ENCODE results near the gene GYS1. TPM values are rescaled to one million over a fixed set of nuclear protein-coding genes. Genes with fewer than 3 reads are reported as not detected.
"Not testable (repeated sequence)": the region's sequence is repeated elsewhere in the genome, so short reads cannot be mapped to it uniquely, and the experiment has no call there.

The GYS1 gene
- total RNA-seq, result 42.9 and 72.1 TPM in 2 replicates

DNA sequence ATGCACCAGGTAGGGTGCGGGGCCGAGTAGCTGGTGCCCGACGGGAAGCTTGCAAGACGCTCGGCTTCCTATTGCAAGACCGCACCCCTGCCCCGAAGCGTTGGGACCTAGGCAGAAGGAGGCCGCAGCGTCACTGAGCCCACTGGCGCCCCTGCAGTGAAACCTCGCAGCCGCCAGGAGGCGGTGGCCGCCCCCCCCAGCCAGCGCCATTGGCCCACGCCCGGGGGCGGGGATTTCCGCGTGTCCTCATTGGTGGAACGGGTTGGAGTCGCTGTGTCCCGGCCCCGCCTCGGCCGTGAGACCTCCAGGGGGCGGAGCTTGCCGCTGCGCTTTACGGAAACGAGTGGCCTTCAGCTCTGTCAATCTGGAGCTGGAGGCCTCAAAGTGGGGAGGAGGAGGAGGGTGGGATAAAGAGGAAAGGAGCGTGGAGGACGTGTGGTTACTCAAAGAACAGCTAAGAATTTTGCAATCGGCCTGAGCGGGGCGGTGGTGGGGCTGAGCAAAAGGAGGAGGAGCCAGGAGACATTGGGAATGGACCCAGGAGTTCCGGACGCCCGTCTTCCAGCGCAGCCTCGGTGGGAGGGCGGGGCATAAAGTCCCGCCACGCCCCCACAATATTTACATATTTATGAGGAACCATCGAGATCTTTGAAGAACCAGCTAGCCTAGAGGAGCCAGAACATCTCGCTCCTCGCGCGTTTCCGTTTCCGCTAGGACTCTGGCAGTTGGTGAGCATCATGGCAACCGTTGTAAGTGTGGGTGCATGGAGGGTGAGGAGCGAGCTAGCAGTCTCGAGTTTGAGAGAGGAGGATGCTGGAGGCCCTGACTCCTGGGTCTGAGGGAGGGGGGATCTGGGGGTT is at the start of gene GYS1, which contains the start of gene RUVBL2:
Gene GYS1, minus strand, starts transcription at position 135 of the 860 bp plus-strand sequence. CDS start 197 bp downstream, outside the sequence.
Gene RUVBL2, plus strand, starts transcription at position 713 of the 860 bp plus-strand sequence. Its CDS starts 25 bp downstream, at position 738.
- DNase-seq (ENCODE audit: low read depth), result peak; percentile 97

- not testable (repeated sequence) for DNase-seq (ENCODE audit: low read depth)
Measured at GRCh38 chr19:49042666-49043065, 49.6 kb upstream of the GYS1 start.

DNA sequence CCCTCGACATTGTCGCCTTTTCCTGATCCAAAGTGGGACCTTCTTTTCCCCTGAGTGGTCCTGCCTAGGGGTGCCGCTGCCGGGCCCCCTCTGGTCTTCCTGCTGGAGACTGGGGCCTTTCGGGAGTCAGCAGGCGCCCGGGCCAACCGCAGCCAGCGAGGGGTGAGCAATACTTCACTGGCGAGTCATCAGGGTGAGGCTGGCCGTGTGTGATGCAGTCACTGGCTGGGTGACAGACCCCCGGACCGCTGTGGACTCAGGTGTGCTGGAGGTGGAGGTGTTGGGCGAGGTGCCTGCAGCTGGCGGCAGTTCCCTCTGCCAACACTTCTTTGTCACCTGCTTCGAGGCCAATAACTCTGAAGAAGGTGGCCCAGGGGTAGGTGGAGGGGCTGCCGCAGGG is 49.1 kb upstream of the GYS1 start:
- DNase-seq (ENCODE audit: low read depth), result no peak

GRCh38 chr19:49039736-49040135 is 46.6 kb upstream of the GYS1 start:
- DNase-seq (ENCODE audit: low read depth), result not testable (repeated sequence)

GRCh38 chr19:49038557-49039276 is 45.6 kb upstream of the GYS1 start:
- peak; percentile 41 for DNase-seq (ENCODE audit: low read depth)

GRCh38 chr19:49038111-49038510 is 45.0 kb upstream of the GYS1 start:
- not testable (repeated sequence) for DNase-seq (ENCODE audit: low read depth)

DNA sequence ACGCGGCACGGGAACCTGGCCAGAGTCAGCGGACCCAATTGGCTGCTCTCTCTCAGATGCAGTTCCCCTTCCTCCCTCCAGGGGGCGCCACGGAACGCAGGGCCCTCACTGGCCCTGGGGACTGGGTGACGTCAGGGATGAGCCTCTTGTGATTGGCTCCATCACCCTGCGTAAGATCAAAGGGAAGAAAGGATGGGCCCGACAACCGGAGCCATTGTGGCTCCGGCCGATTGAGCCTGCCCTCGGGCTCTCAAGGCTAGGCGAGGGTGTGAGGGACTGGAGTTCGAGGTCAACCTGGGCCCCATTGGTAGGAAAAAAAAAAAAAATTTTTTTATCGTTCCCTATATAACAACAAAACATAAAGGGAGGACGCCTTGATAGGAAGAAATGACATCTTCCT is 43.7 kb upstream of the GYS1 start, which contains the start of gene CGB1:
Gene CGB1, minus strand, starts transcription at position 81 of the 400 bp plus-strand sequence. CDS start 184 bp downstream, outside the sequence.
- DNase-seq (ENCODE audit: low read depth), result not testable (repeated sequence)

DNA sequence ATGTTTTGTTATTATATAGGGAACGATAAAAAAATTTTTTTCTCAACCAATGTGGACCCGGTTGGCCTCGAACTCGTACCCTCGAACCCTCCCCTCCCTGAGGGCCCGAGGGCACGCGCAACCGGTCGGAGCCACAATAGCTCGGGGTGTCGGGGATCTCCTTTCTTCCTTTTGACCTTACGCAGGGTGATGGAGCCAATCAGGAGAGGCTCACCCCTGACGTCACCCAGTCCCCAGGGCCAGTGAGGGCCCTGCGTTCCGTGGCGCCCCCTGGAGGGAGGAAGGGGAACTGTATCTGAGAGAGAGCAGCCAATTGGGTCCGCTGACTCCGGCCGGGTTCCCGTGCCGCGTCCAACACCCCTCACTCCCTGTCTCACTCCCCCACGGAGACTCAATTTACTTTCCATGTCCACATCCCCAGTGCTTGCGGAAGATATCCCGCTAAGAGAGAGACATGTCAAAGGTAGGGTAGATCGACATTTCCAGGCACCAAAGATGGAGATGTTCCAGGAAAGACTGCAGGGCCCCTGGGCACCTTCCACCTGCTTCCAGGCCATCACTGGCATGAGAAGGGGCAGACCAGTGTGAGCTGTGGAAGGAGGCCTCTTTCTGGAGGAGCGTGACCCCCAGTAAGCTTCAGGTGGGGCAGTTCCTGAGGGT is 38.7 kb upstream of the GYS1 start, which contains the start of gene CGB2:
Gene CGB2, plus strand, starts transcription at position 249 of the 660 bp plus-strand sequence. Its CDS starts 206 bp downstream, at position 455.
- DNase-seq (ENCODE audit: low read depth), result not testable (repeated sequence)

DNA sequence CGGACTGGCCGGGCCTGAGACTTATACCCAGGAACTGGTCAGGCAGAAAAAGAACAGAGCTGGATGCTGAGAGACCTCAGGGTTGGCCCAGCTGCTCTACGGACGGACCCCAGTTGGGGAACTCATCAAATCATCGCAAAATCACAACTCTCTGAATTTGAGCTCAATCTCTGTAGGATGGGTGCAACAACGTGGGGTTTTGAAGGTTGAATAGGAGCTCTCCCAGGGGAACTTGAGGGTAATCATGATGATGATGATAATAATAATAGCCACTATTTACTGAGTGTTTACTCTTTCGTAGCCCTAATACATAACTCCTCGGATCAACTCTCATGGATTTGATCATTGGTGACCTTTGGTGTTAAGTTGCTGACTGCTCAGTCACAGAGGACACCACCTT is 37.2 kb upstream of the GYS1 start:
- DNase-seq (ENCODE audit: low read depth), result not testable (repeated sequence)

- not testable (repeated sequence) for DNase-seq (ENCODE audit: low read depth)
Measured at GRCh38 chr19:49029749-49030148, 36.6 kb upstream of the GYS1 start.

GRCh38 chr19:49028686-49029085 is 35.6 kb upstream of the GYS1 start:
- not testable (repeated sequence) for DNase-seq (ENCODE audit: low read depth)

- not testable (repeated sequence) for DNase-seq (ENCODE audit: low read depth)
Measured at GRCh38 chr19:49025599-49025998, 32.5 kb upstream of the GYS1 start.

DNA sequence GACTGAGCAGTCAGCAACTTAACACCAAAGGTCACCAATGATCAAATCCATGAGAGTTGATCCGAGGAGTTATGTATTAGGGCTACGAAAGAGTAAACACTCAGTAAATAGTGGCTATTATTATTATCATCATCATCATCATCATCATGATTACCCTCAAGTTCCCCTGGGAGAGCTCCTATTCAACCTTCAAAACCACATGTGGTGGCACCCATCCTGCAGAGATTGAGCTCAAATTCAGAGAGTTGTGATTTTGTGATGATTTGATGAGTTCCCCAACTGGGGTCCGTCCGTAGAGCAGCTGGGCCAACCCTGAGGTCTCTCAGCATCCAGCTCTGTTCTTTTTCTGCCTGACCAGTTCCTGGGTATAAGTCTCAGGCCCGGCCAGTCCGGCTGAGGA is 32.0 kb upstream of the GYS1 start:
- DNase-seq (ENCODE audit: low read depth), result not testable (repeated sequence)

- not testable (repeated sequence) for DNase-seq (ENCODE audit: low read depth)
Measured at GRCh38 chr19:49024233-49024632, 31.1 kb upstream of the GYS1 start, which contains the start of gene CGB3. CGB3 (minus strand) TSS chr19:49024333; CDS start chr19:49023971, 362 bp downstream.

GRCh38 chr19:49022116-49022515 is 29.0 kb upstream of the GYS1 start:
- DNase-seq (ENCODE audit: low read depth), result no peak

- peak; percentile 43 for DNase-seq (ENCODE audit: low read depth)
Measured at GRCh38 chr19:49020931-49021895, 28.1 kb upstream of the GYS1 start.

DNA sequence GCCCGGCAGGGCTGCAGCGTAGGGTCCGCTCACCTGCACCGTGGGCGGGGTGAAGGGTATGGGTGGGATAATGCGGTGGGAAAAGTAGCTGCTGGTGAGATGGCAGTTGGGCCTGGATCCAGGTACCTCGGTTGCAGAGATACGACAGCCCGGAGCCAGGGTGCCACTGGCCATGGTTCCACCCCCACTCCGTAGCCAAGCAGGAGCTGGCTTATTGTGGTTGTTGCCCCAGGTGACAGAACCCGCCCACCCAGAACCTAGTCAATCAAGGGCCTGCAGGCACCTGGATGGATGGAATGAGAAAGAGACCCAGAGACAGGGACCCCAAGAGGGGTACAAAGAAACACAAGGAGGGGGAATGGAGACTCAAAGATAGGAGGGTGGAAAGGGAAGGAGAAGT is 27.2 kb upstream of the GYS1 start:
- DNase-seq (ENCODE audit: low read depth), result no peak

- no peak for DNase-seq (ENCODE audit: low read depth)
Measured at GRCh38 chr19:49019242-49019932, 26.3 kb upstream of the GYS1 start.

- not testable (repeated sequence) for DNase-seq (ENCODE audit: low read depth)
Measured at GRCh38 chr19:49018388-49019241, 25.5 kb upstream of the GYS1 start.
